Measurements from ENCODE around the gene AP1S2.

DNA sequence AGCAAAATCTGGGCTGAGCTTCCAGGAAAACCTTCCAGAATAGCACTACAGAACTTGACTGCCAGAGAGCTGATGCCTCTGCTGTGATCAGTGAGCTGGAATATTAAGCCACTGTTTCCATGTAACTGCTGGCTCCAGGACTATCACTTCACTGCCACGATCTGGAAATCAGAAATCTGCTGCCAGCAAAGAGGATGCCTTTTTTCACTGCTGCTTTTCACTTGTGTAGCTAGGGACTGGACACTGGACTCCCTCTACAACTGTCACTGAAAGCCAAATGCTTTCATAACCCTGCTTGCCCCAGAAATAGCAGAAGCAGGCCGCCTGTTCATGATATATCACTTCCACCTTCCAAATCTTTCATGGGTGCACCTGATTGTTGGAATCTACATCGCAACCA is 9.4 kb upstream of the AP1S2 start:
- TF ChIP-seq, protein P1, sequence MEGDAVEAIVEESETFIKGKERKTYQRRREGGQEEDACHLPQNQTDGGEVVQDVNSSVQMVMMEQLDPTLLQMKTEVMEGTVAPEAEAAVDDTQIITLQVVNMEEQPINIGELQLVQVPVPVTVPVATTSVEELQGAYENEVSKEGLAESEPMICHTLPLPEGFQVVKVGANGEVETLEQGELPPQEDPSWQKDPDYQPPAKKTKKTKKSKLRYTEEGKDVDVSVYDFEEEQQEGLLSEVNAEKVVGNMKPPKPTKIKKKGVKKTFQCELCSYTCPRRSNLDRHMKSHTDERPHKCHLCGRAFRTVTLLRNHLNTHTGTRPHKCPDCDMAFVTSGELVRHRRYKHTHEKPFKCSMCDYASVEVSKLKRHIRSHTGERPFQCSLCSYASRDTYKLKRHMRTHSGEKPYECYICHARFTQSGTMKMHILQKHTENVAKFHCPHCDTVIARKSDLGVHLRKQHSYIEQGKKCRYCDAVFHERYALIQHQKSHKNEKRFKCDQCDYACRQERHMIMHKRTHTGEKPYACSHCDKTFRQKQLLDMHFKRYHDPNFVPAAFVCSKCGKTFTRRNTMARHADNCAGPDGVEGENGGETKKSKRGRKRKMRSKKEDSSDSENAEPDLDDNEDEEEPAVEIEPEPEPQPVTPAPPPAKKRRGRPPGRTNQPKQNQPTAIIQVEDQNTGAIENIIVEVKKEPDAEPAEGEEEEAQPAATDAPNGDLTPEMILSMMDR (conservative IDR thresholded peaks at IDR 0.05; ENCODE audit: low read length) = no peak
- TF ChIP-seq EZH2phosphoT487 (IDR thresholded peaks at IDR 0.05; ENCODE audit: borderline replicate concordance) = no peak

Measured in Loucy (cell line).